GM19452 (cell line): Measurements from ENCODE around the gene MFSD6L.

Source experiments
- ATAC-seq: cut with Tn5 transposase; IDR thresholded peaks from one replicate; pipeline ENCODE4 v1.9.1; 2021; ENCODE audit not compliant: unreplicated experiment

Gene MFSD6L

GRCh38 chr17:8747742-8748141 lies 51.4 kb downstream of the MFSD6L start:
- ATAC-seq: no peak
